GM21381 (cell line): ENCODE data around the gene FOXN3.

Source experiments
- ATAC-seq: cut with Tn5 transposase; IDR thresholded peaks from one replicate; pipeline ENCODE4 v1.9.1; 2021; ENCODE audit warnings: mild to moderate bottlenecking, moderate library complexity; ENCODE audit not compliant: unreplicated experiment

Gene FOXN3, protein sequence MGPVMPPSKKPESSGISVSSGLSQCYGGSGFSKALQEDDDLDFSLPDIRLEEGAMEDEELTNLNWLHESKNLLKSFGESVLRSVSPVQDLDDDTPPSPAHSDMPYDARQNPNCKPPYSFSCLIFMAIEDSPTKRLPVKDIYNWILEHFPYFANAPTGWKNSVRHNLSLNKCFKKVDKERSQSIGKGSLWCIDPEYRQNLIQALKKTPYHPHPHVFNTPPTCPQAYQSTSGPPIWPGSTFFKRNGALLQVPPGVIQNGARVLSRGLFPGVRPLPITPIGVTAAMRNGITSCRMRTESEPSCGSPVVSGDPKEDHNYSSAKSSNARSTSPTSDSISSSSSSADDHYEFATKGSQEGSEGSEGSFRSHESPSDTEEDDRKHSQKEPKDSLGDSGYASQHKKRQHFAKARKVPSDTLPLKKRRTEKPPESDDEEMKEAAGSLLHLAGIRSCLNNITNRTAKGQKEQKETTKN

GRCh38 chr14:89417091-89417464 is at the start of gene FOXN3:
Gene FOXN3 (minus strand): TSS chr14:89417233. CDS start chr14:89412476, 4,757 bp downstream.
- peak; percentile 45 for ATAC-seq

GRCh38 chr14:89466484-89466883 is 49.5 kb upstream of the FOXN3 start:
- ATAC-seq, result peak; percentile 74

DNA sequence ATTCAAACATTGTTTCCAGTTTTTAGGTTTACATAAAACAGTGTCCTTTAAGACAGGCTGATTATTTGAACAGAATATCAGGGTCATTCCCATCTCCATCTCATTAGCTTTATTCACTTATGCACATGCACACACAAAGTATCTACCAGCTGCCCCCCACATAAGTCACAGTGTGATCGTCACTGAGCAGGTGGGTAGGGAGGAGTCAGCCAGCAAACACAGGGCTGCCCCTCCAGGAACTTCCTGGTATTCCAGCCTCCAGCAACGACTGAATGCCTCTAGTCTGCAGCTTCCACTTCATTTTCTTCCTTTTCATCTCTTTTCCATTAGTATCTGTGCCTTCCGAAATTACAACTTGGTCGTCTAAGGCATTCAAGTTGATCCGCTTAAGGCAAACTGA is 48.8 kb upstream of the FOXN3 start:
- ATAC-seq, result no peak

GRCh38 chr14:89461256-89461655 is 44.2 kb upstream of the FOXN3 start:
- ATAC-seq, result no peak

- ATAC-seq, result no peak
Observed at GRCh38 chr14:89458713-89459420, 41.8 kb upstream of the FOXN3 start.

DNA sequence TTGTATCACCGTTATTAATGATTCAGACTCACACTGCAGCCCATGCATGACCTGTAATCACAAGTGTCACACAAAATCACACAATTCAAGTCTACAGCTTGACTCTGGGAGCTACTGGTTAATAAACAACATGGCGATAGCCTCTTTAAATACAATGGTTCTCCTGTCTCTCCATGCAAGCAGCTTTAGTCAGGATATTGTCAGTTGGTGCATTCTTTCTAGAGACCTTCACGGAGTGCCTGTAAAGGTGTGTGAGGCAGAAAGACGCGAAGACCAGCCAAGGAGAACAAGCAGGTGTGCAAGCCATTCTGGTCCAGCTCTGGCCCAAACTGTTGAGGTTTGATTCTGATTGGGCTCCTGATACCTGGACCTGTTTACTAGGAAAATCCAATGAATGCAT is 40.0 kb upstream of the FOXN3 start:
- ATAC-seq, result no peak

DNA sequence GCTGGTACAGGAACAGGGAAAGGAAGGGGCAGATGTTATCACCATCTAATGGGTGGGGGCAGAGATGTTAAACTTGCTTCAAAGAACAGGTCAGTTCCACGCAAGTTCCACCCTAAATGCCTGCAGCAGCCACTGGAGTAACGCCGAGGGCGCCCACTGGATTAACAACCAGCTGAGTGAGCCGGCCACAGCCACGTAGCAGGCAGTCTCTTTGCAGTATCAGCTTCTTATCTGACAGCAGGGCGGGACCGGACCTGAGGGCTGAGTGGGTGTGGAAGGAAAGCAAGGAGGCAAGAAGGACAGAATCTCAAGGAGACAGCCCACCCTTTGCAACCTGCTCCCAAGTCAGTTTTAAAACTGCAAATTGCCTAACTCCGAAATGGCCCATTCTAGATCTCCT is 38.4 kb upstream of the FOXN3 start:
- ATAC-seq, result no peak

DNA sequence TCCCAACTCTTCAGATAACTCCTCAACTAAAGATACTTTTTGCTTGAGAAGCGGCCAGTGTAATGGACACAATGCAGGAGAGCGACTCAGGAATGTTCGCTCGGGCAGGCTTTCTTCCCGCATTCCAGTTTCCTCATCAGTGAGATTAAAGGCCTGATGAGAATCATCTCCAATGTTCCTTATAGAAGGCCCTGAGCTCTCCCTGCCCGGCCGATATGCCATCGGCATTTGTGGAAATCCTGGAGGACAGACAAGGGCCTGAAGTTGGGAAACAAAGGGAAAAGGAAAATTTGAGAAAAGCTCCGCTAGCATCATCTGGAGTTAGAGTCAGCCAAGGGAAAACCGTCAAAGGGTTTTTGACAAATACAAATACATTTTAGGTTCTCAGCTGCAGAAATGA is 38.0 kb upstream of the FOXN3 start:
- ATAC-seq, result no peak

GRCh38 chr14:89452281-89452680 is 35.2 kb upstream of the FOXN3 start:
- no peak for ATAC-seq

- no peak for ATAC-seq
Observed at GRCh38 chr14:89451229-89451628, 34.2 kb upstream of the FOXN3 start.

DNA sequence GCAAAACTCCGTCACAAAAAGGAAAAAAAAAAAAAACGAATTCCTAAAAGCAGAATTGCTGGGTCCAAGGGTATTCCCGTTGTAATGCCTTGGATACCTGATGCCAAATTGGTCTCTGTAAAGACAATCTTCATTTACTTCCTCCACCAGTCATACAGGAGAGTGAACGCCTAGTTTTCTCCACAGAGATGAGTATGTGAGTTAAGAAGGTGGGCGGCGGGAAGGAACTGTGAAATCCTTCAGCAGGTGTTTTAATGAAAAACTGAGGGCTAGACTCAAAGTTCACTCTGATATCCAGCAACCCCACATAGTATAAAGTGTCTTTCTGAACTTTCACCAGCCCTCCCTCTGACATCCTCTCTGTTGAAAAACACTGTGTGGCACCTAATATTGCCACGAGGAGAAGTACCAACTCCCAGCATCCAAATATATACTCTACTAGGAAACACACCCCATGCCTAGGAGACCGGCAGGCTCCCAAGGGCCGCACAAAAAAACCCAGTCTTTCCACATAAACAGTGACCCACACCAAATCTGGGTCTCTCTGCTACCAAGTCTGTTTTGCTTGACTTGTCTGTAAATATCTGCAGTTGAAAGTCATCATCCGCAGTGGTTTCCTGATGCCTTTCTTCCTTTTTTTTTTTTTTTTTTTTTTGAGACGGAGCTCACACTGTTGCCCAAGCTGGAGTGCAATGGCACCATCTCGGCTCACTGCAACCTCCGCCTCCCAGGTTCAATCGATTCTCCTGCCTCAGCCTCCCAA is 30.3 kb upstream of the FOXN3 start:
- no peak for ATAC-seq

- peak; percentile 50 for ATAC-seq
Observed at GRCh38 chr14:89445273-89445973, 28.4 kb upstream of the FOXN3 start.

DNA sequence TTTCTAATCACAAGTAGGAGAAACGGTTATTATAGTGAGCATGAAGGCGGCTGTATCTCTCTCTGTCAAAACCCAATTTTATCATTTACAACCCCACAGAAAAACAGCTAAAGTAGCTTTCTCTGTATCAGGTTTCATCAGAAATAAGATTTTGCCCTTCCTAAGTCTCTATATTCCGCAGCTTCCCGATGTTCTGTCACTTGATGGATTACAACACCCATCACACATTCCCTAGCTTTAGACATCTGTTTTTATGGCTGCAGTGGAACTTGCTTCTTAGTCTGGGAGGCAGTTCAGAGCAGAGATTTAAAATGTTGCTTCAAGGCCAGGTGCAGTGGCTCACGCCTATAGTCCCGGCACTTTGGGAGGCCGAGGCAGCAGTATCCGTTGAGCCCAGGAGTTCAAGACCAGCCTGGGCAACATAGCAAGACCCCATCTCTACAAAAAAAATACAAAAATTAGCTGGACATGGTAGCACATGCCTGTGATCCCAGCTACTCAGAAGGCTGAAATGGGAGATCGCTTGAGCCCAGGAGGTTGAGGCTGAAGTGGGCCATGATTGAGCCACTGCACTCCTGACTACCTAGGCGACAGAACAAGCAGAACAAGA is 27.6 kb upstream of the FOXN3 start:
- no peak for ATAC-seq

DNA sequence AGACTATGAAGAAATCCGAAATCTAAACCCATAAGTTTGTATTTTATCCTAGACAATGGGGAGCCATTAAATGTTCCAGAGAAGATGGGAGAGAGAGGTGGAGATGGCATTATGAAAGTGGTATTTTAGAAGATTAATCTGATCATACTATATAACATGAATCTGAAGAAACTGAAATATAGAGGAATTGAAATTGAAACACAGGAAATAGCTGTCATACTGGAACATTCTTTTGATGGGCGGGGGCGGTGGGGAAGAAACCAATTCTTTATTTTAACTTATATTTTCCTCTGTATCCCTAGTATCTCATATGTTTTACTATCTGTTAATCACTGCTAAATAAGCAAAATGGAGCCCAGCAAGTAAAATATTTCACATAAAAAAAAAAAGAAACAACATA is 27.0 kb upstream of the FOXN3 start:
- peak; percentile 41 for ATAC-seq

GRCh38 chr14:89443042-89443629 is 26.1 kb upstream of the FOXN3 start:
- no peak for ATAC-seq

DNA sequence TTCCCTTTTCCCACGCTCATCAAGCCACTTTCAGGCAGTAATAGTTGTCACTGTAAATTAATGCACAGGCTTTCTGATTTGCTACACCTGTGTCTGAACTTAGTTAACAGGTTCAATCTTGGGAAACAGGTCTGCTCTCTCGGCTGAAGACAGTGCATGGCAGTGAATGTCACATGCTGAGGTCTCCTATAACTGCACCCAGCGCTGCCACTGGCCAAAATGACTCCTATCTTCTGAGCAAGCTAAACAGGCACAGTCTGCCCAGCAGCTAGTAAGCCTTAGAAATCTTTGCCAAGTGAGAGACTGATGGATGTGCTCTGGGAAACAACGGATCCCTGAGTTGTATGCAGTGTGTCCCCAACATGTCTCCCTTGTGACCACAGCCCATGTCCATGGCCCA is 25.2 kb upstream of the FOXN3 start:
- no peak for ATAC-seq

DNA sequence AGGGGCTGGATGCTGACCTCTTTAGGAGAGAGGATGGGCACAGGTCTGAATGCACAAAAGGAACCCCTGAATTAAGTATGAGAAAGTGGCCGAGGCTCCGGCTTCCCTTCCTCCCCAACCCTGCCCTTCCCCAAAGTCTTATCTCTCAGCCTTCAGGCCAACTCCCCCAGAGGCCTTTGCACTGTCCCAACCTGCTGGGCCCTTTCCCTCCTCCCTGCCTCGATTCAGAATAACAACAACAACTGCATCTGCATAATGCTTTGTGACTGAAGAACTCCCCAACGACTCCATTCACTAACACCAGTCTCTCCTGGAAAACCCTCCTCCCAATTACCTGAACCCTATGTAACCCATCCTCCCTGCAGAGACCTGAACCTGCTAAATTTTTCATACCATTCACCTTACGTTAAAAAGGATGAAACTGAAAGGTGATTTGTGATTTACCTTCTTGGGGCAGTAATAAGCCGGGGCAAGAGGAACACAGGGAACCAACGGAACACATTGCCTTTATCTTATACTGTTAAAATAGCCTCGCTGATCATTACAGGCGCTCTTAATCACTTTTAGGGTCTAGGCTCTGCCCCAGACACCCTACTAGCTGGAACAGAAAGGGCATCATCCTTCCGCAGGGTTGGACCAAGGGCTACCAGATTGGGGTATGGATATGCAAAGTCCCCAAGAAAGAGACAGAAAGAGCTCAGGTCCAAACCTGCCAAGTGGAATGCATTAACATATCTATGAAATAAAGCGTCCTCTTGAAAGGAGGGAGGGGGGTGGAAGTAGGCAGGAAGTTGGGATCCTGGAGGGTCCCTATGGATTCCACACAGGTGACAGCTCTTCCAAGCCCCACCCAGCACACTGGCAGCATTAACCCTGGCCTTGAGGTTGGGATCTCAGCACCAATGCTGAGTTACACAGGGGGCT is 24.2 kb upstream of the FOXN3 start:
- no peak for ATAC-seq

GRCh38 chr14:89435892-89436656 is 19.0 kb upstream of the FOXN3 start:
- ATAC-seq, result no peak
